GM15510 (cell line): ENCODE measurements around the gene EVA1A.

ENCODE experiments used
- POLR2A ChIP-seq: IDR thresholded peaks from 3 replicates; pipeline ENCODE4 v1.6.1; 2011; ENCODE audit warnings: borderline replicate concordance; ENCODE audit not compliant: insufficient read length; ENCODE audit errors: extremely low read depth

Gene EVA1A

GRCh38 chr2:75526842-75527241, 33.9 kb downstream of the EVA1A start:
- no peak for TF ChIP-seq POLR2A

GRCh38 chr2:75525434-75526310, 35.1 kb downstream of the EVA1A start:
- TF ChIP-seq POLR2A = no peak

GRCh38 chr2:75524276-75524911, 36.3 kb downstream of the EVA1A start:
- TF ChIP-seq POLR2A = no peak

- no peak for TF ChIP-seq POLR2A
Observed at GRCh38 chr2:75523313-75524275, 37.1 kb downstream of the EVA1A start.

- no peak for TF ChIP-seq POLR2A
Observed at GRCh38 chr2:75522543-75523312, 38.0 kb downstream of the EVA1A start.

GRCh38 chr2:75521225-75521872, 39.4 kb downstream of the EVA1A start:
- no peak for TF ChIP-seq POLR2A

GRCh38 chr2:75519843-75520242, 40.9 kb downstream of the EVA1A start:
- no peak for TF ChIP-seq POLR2A

GRCh38 chr2:75518638-75519465, 41.9 kb downstream of the EVA1A start:
- no peak for TF ChIP-seq POLR2A

GRCh38 chr2:75517547-75518230, 43.0 kb downstream of the EVA1A start:
- no peak for TF ChIP-seq POLR2A

- TF ChIP-seq POLR2A = no peak
Observed at GRCh38 chr2:75516378-75517360, 44.1 kb downstream of the EVA1A start.
